NCI-H526 treated with DMSO at 0.1 percent for 48 hours (cell line): ENCODE results near the gene B4GAT1.
"Not testable (repeated sequence)": the region's sequence is repeated elsewhere in the genome, so short reads cannot be mapped to it uniquely, and the experiment has no call there.

Experiments
- DNase-seq: peaks from one replicate; lab custom pipeline; 2025; lab: John Stamatoyannopoulos, UW

B4GAT1 gene

DNA sequence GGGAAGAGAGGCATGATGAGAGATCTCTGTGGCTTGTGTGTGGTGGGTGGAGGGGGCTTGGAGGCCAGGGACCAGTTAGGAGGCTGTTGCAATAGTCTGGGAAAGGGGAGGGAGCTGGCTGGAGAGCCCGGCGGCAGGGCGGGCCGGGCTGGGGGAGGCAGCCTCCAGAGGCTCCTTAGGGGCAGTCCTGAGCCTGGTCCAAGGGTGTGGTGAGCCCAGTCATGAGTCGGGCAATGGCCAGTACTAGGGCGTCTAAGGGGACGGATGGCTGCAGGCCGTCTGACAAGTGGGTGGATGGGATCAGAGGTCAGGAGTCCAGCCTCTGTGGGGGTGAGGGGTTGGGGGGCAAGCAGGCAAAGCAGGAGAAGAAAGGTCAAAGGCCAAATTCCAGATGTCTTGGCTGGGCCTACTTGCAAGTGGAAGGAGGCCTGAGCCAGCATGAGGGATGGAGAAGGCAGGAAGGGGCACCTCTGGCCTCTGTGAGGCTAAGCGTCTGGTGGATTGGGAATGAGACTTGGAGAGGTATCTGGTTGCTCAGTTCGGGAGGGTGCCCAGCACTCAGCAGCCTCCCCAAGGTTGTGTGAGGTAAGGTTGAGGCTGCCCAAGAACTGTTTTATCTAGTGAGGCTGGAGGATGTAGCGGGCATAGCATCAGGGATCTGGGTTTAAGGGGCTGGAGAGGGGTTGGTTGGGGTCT, 24.5 kb downstream of the B4GAT1 start:
- no peak for DNase-seq

DNA sequence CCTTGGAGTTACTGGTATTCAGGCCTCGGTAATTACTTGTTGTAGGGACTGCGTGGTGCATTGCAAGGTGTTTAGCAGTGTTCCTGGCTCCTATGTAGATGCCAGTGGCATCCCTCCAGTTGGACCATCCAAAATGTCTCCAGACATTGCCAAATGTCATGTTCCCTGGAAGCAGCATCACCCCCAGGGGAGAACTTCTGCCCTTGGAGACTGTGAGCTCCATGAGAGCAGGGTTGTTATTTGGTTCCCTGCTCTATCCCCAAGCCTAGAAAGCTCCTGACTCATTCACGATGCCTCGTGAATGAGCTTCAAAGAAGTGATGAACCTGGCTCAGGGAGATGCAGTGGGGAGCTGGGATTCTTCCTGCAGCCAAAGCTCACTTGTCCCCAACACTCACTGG, 25.8 kb downstream of the B4GAT1 start:
- DNase-seq, result no peak

DNA sequence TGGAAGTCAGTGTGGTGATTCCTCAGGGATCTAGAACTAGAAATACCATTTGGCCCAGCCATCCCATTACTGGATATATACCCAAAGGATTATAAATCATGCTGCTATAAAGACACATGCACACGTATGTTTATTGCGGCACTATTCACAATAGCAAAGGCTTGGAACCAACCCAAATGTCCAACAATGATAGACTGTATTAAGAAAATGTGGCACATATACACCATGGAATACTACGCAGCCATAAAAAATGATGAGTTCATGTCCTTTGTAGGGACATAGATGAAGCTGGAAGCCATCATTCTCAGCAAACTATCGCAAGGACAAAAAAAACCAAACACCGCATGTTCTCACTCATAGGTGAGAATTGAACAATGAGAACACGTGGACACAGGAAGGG, 26.7 kb downstream of the B4GAT1 start:
- DNase-seq, result not testable (repeated sequence)

DNA sequence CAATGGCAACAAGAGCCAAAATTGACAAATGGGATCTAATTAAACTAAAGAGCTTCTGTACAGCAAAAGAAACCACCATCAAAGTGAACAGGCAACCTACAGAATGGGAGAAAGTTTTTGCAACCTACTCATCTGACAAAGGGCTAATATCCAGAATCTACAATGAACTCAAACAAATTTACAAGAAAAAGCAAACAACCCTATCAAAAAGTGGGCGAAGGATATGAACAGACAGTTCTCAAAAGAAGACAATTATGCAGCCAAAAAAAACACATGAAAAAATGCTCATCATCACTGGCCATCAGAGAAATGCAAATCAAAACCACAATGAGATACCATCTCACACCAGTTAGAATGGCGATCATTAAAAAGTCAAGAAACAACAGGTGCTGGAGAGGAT, 27.1 kb downstream of the B4GAT1 start:
- not testable (repeated sequence) for DNase-seq

DNA sequence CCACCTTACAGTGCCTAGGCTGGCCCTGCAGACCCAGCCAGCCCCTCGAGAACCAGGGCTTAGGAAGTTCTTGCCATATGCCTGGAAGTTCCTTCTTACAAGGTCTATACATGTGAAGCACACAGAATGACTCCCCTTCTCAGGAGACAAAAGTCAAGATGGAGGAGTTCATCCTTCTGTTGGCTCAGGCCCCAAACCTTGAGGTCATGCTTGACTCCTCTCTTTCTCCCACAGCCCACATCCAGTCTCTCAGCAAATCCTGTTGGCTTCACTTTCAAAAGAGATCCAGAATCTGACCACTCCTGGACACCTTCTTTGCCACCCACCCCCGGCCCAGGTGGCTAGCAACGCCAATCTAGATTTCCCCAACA, 28.8 kb downstream of the B4GAT1 start:
- no peak for DNase-seq

DNA sequence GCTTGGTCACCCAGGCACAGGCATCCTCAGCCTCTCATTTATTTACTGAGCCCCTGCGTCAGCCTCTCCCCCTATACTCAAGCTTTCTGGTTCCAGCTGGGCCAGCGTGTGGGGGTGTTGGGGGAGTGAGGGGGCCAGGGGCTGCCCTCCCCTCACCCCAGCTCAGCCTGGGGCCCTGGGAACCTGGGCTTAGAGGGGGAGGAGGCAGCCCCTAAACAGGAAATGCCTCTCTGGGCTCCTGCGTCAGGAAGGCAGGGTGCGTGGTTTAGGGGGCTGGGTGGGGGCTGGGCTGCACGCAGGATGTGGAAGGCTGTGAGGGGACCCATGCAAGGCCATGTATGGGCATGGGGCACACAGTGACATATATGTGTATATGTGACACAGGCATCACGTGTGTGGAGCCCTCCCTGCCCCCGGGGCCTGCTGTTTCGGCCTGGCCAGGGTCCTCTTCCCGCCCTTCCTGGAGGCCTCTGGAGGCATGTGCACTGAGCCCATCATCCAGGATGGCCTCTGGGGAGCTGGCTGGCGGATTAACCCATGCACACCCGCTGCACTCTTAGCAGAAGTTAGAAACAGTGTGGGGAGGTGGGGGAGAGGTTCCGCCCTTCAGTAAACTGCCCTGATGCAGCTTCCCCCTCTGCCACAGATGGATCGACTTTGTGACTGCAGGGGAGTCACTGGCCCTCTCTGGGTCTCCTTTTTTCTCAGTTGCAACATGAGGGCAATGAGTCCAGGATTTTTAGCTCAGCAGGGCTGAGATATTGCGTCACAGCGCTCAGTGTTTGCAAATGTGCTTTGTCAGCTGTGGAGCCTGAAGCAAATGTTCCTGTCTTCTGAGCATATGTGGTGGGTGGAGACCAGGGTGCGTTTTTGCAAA, 29.5 kb downstream of the B4GAT1 start:
- DNase-seq, result no peak

DNA sequence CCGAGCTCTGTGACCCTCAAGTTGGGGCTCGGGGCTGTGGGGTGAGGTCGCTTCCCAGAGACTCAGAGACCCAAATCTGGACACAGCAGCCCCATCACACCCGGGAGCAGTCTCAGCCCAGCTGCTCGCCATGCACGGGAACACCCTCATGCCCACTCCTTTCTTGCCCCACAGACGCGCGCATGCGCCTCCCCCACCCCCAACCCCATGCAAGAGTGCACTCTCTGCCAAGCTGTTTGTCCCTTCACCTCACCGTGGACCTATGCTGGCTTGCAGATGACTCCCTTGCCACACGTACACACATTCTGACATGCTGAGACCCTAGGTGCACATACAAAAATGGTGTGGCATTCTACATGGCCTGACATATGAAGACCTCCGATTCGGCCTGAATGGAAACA, 30.1 kb downstream of the B4GAT1 start:
- no peak for DNase-seq

DNA sequence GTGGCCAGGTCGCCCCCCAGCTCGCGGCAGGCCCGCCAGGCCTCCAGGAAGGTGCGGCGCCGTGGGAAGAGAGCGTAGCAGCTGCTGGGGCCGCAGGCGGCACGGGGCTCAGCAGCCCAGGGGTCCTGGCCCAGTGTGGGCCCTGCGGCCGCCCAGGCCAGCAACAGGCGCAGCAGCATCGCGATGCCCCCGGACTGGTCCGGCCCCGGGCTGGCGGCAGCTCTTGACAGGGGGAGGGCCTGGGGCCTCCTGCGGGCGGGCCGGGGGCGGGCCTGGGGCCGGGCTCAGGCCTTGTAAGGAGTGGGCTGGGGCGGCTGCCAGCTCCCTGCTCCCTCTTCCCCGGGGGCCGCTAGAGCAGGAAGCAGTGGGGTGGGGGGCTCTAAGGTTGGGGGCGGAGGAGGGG, 30.6 kb downstream of the B4GAT1 start, which contains the start of gene CD248:
Gene CD248 (minus strand): TSS at position 196 of the 403 bp plus-strand sequence. CDS start 17 bp downstream, at position 179.
- no peak for DNase-seq

DNA sequence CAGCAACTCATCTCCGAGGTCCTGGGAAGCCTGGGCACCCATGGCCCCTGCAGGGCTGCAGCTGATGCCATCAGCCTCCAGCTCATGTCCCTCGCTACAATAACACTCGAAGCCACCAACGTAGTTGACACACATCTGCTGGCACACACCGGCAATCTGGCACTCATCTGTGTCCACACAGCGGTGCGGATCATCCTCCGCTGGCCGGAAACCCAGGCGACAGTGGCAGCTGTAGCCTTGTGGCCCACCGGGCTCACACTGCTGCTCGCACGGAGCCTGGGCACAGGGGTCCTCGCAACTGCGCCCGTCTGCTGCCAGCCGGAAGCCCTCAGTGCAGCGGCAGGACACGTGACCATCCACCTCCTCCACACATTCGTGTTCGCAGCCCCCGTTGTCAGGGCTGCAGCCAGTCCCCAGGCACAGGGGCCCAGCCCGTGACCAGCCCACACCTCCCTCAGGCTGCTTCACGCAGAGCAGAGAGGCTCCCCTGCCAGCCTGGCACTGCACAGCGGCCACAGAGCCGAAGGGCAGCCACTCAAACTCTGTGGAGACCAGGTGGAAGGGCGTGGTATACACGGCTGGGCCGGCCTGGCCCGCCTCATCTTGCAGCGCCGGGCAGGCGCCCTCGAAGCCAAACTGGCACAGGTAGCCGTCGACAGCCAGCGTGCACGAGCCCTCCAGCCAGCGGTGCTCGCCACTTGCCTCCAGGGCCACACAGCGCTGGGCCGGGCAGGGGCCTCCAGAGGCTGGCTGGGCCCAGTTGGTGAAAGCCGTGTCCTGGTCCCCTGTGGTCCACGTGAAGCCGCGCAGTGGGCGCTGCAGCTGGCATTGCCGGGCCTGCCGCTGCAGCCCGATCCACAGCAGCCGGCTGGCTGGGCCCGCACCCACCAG, 31.3 kb downstream of the B4GAT1 start:
- DNase-seq, result no peak

DNA sequence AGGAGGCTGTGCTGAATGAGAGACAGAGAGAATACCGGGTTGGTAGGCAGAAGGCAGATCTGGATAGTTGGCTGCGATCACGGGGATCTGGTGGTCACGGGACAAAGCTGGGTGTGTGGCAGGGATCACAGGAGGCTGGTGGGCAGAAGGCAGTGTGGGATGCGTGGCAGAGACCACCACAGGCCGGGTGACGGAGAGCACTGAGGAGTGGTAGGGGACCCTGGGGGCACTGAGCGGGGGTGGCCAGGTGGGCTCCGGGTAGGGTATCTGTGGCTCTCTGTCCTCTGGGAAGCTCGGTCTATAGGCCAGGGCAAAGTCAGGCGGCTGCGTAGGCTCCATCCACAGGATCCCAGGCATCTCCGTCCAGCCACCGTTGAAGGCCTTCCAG, 31.9 kb downstream of the B4GAT1 start:
- DNase-seq, result no peak

DNA sequence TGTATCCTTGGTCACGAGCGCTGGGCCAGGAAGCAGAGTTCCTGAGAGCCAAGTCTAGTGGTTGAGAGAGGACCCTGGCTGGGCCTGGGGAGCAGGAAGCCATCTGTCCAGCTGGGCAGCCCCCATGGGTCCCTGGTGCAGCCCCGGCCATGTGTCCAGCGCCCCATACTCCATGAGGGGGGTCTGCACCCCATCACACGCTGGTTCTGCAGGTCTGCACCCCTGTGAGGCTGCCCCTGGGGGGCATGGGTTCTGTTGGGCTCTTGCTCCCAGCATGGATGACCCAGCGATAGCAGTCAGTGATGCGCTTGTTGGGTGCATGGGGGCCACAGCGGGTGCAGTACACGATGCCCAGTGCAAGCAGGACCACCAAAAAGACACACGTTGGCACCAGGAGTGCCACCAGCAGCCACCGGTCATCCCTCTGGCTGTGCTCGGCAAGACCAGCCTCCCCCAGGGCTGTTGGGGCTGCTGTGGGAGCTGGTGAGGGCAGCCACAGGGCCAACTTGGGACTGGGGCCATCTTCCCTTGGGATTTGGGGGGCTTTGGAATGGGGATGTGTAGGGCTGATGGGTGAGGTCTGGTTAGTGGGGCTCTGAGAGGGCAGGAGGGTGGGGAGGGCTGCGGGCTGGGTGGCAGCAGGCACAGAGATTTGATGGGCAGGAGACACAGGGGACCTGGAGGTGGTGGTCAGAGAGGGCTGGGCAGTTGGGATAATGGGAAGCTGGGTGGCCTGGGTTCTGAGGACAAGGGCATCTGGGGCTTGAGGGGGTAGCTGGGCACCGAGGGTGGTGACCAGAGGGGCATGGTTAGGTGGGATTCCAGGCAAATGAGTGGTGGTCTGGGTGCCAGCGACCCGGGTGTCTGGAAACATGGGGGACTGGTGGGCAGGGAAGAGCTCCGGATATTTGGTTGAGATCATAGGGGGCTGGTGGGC, 32.6 kb downstream of the B4GAT1 start:
- no peak for DNase-seq

DNA sequence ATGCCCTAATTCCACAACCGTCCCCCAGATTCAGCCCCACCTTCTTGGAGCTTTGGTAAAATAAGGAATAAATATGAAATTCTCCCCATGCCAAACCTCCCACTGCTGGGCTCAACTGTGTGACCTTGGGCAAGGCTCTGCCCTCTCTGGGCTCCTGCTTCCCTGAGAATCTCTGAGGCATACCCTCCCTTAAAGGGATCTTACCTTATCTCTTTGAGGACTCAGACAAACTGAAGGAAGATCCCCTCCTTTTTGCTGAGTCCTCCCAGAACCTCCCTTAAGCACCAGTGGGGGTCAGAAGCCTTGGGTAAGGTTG, 33.3 kb downstream of the B4GAT1 start:
- DNase-seq, result no peak

DNA sequence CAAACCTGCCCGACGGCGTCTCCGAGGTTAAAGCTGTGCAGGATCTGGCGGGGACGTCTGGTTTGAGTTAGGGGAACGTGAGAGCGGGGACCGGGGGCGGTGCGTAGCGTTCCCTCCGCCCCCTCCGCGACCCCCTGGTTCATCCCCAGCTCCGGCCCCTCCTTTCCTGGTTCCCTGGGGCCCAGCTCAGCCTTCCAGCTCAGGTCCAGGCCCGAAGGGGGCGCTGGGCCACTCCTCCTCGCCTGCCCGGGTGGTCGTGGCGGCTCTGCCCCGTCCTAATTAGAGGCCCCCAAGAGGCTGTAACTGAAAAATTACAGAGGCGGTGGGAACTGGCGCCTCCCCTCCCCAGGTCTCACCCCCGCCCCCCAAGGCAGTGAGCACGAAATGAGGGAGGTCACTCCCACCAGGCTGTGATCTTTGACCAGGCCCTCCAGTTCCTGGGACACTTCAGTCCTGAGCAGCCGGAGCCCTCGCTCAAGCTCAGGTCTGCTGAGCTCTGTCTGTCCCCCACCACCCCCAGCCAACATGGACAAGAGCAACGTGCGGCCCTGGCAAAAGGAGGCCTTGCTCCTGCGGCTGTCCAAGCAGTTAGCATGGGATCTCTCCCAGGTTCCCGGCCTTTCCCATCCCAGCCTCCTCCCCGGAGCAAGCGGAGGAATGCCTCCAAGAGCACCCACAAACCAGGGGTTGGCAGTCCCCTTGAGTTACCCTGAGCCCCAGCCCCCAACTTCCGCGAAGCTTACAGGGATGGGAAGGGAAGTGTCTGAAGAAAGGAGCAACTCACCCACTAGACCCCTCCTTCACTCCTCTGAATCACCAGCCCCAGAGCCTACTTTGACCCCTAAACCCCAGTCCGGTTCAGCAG, 33.9 kb downstream of the B4GAT1 start:
- no peak for DNase-seq

DNA sequence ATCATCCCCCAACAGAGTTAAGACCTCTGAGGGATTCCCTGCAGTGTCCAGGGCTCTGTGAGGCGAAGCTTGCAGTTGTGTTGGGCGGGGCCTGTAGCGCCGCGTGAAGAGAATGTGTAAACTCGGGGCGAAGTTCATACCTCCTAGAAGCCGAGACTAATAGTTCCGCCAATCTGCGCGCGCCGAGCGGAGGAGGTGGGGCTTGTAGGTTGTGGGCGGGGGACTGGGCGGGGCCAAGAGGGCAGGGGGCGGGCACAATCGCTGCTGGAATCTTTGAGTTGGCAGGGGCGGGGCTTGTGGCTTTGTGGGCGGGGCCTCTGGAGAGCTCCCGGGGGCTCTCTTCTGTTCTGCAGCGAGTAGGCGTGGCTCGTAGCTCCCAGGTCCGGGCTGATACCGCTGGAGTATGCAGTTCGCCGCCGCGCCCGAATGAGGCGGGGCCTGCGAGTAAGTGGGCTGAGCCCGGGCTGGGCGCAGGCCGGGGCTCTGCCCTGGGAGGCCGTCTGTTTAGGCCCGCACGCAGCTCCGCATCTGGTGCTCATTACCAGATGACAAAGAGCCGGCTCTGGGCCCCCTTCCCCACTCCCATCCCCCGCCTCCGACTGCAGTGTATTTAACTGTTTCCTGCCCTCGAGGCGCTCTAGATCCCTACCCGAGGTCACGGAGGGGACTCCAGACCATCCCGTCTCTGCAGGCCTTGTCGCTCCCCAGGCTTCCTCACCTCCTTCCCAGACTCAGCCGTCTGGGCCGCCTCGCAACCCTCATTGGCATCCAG, 34.7 kb downstream of the B4GAT1 start:
- DNase-seq, result peak; percentile 93

DNA sequence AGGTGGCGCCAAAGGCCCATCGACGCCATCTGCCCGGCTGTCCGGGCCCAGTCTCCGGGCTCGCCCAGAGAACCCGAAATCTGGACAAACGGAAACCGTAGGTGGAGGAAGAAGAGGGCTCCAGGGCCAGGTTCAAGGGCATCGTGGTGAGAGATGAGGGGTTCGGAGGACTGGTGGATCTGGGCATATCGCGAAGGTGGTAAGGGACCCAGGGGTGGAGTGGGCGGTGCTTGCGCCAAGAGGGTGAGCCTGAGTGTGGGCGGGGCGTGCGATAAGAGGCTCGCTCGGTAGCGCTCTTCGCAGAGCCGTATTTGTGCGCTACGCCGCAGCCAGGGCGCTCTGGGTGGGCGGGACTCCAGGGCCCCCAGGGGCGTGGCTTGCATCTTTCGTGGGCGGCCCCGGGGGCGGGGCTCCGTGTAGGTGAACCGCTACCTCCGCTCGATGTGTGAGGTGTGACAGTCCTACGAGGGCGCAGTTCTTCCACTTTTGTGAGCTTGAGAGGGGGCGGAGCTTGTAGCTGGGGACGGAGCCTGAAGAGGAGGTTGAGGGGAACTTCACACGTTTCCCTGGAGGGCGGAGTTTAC, 35.4 kb downstream of the B4GAT1 start:
- DNase-seq, result peak; percentile 94

DNA sequence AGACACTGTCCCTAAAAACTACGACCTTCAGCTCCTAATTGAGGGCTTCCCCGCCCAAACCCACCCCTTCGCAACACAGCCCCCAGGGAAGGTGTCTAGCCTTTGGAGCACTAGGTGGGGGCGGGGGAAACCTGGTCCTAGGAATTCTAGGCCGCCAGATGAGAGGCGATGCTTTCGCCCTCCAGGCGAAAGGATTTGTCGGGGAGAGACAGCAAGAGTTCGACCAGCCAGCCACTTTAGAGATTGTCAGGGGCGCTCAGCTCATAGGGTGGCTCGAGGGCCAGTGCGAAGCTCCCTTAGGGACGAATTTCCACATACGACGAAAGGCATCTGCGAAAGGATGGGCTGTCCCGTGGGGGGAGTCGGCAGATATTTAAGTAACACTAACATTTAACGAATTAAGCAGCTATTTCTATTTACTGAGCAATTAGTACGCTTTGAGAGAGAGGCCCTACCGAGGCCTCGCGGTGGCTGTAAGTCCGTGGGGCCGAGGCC, 35.9 kb downstream of the B4GAT1 start:
- no peak for DNase-seq

DNA sequence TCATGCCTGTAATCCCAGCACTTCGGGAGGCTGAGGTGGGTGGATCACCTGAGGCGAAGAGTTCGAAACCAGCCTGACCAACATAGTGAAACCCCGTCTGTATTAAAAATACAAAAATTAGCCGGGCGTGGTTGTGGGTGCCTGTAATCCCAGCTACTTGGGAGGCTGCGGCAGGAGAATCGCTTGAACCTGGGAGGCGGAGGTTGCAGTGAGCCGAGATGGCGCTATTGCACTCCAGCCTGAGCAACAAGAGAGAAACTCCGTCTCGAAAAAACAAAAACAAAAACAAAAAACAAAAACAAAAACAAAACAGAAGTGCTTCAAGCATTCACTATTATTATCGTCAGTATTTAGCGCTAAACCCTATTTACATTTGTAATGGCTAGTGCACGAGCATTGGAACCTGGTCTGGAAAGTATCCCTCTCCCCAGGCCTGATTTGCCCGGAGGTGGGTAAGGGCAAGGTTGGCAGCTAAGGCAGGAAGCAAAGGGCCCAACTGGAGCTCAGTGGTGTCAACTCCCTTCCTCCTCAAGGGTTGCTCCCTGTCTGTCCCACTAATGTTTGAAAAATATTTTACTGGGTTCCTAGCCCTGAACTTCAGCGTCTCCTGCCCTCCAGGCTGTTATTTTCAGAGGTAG, 36.5 kb downstream of the B4GAT1 start:
- DNase-seq, result not testable (repeated sequence)

DNA sequence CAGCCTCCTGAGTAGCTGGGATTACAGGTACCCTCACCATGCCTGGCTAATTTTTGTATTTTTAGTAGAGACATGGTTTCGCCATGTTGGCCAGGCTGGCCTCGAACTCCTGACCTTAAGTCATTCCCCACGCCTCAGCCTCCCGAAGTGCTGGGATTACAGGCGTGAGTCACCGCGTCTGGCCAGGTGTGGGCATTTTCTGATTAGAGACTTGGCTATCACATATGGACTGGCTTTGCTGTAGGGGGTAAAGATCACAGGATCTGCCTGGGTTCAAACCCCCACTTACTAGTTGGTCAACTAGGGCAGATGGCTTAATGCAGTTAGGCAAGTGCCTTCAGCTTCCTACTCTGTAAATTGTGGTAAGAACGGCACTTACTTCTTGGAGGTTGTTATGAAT, 37.1 kb downstream of the B4GAT1 start:
- no peak for DNase-seq

DNA sequence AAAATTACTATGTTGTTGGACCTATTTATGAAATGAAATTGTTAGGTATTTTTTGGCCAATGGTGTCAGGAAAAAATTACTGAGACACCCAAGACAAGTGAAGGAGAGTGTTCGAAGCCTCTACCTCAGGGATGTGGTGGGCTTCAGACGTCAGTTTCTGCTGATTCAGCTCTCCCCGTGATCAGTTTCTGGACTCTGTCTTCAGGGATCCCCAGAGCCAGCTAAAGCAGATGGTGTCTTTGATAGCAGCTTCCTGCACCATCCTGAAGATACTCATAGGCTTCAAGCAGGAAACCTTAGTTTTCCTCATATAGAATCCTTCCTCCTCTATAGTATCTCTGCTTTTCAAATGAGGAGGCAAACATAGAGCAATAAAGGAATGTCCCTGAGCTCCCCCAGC, 38.0 kb downstream of the B4GAT1 start:
- no peak for DNase-seq
